ENCODE data around the gene OTUD6A.
A peak's percentile ranks its signal among the peaks of the same experiment; 100 is the strongest.
"Not testable (repeated sequence)": the region's sequence is repeated elsewhere in the genome, so short reads cannot be mapped to it uniquely, and the experiment has no call there.

Gene OTUD6A

GRCh38 chrX:70049406-70049805 lies 12.9 kb upstream of the OTUD6A start:
- no peak for DNase-seq (ENCODE audit: low spot score)

GRCh38 chrX:70049925-70050324 lies 12.3 kb upstream of the OTUD6A start, which contains the start of gene AWAT2:
AWAT2 (minus strand) TSS chrX:70049938; CDS start chrX:70049932, 6 bp downstream.
- no peak for DNase-seq (ENCODE audit: low spot score)

GRCh38 chrX:70052895-70053615 lies 9.2 kb upstream of the OTUD6A start:
- no peak for DNase-seq (ENCODE audit: low spot score)

GRCh38 chrX:70054391-70054790 lies 7.9 kb upstream of the OTUD6A start:
- no peak for DNase-seq (ENCODE audit: low spot score)

GRCh38 chrX:70062961-70063550 lies 799 bp downstream of the OTUD6A start:
- DNase-seq (ENCODE audit: low spot score) = no peak

GRCh38 chrX:70066646-70067045 lies 4.4 kb downstream of the OTUD6A start:
- no peak for DNase-seq (ENCODE audit: low spot score)

GRCh38 chrX:70079297-70079696 lies 17.0 kb downstream of the OTUD6A start:
- no peak for DNase-seq (ENCODE audit: low spot score)

GRCh38 chrX:70079870-70080269 lies 17.6 kb downstream of the OTUD6A start:
- DNase-seq (ENCODE audit: low spot score) = no peak

GRCh38 chrX:70082723-70083122 lies 20.5 kb downstream of the OTUD6A start:
- DNase-seq (ENCODE audit: low spot score) = no peak

GRCh38 chrX:70084592-70085240 lies 22.5 kb downstream of the OTUD6A start:
- DNase-seq (ENCODE audit: low spot score) = no peak

- peak; percentile 7 for DNase-seq (ENCODE audit: low spot score)
Observed at GRCh38 chrX:70087857-70088630, 25.8 kb downstream of the OTUD6A start.

GRCh38 chrX:70088751-70089150 lies 26.5 kb downstream of the OTUD6A start:
- DNase-seq (ENCODE audit: low spot score) = no peak

GRCh38 chrX:70089604-70090297 lies 27.5 kb downstream of the OTUD6A start:
- no peak for DNase-seq (ENCODE audit: low spot score)

GRCh38 chrX:70092247-70092646 lies 30.0 kb downstream of the OTUD6A start:
- DNase-seq (ENCODE audit: low spot score) = no peak

- no peak for DNase-seq (ENCODE audit: low spot score)
Observed at GRCh38 chrX:70096052-70096451, 33.8 kb downstream of the OTUD6A start.

- DNase-seq (ENCODE audit: low spot score) = no peak
Observed at GRCh38 chrX:70105229-70105628, 43.0 kb downstream of the OTUD6A start.

- DNase-seq (ENCODE audit: low spot score) = not testable (repeated sequence)
Observed at GRCh38 chrX:70111436-70112026, 49.3 kb downstream of the OTUD6A start.
